Upper lobe of left lung (tissue), 6 donors: Measurements from ENCODE around the gene TRIOBP. TPM values are rescaled to one million over a fixed set of nuclear protein-coding genes. Genes with fewer than 3 reads are reported as not detected.

Experiments
- ATAC-seq, 2 donors: fragments of 200-7000 bp; cut with Tn5 transposase; one replicate each; pipeline ENCODE4 v1.9.1; 2022; ENCODE audit warnings: mild to moderate bottlenecking in 2 of 2, moderate library complexity in 2 of 2; ENCODE audit not compliant: low FRiP score in 2 of 2
- DNase-seq, 2 donors: peaks; one replicate each; pipeline ENCODE4 v3.0.0-alpha.2; 2019 to 2020
- H3K27ac ChIP-seq, 4 donors: fragments of 200-600 bp; sonication (generic); one replicate each; pipeline ENCODE4 v1.5.1; 2016 to 2019
- H3K27me3 ChIP-seq, 4 donors: fragments of 200-600 bp; sonication (generic); one replicate each; pipeline ENCODE4 v1.5.1; 2017 to 2019
- H3K36me3 ChIP-seq, 4 donors: fragments of 200-600 bp; sonication (generic); one replicate each; pipeline ENCODE4 v1.5.1; 2016 to 2019
- H3K4me1 ChIP-seq, 4 donors: fragments of 200-600 bp; sonication (generic); one replicate each; pipeline ENCODE4 v1.5.1; 2018 to 2019
- H3K4me3 ChIP-seq, 4 donors: fragments of 200-600 bp; sonication (generic); one replicate each; pipeline ENCODE4 v1.5.1; 2017 to 2019; ENCODE audit warnings: mild to moderate bottlenecking in 2 of 4, moderate library complexity in 1 of 4
- H3K9me3 ChIP-seq, 4 donors: fragments of 200-600 bp; sonication (generic); one replicate each; pipeline ENCODE4 v1.5.1; 2018 to 2019
- CTCF ChIP-seq, 6 experiments: fragments of 450-650 bp in 4 of 6; fragments of 200-600 bp in 2 of 6; sonication (generic) in 2 of 6; IDR thresholded peaks; one replicate each; pipeline ENCODE4 v1.5.1; 2016 to 2019; ENCODE audit warnings: antibody characterized with exemption in 6 of 6
- EP300 ChIP-seq, 4 donors: sonication (generic); formaldehyde crosslinking; IDR thresholded peaks; one replicate each; pipeline ENCODE4 v1.5.1; 2017; ENCODE audit warnings: antibody characterized with exemption in 4 of 4, control low read depth in 2 of 4
- POLR2A ChIP-seq, 4 donors: fragments of 450-650 bp; IDR thresholded peaks; one replicate each; pipeline ENCODE4 v1.5.1; 2016 to 2017; ENCODE audit warnings: antibody characterized with exemption in 4 of 4, mild to moderate bottlenecking in 2 of 4
- POLR2AphosphoS5 ChIP-seq, 2 donors: sonication (generic); formaldehyde crosslinking; IDR thresholded peaks; one replicate each; pipeline ENCODE4 v1.5.1; 2017; ENCODE audit warnings: antibody characterized with exemption in 2 of 2
- WGBS, 2 donors: methylation state at CpG; one replicate each; pipeline ENCODE4 v1.1.5; 2017 to 2018; 5-methylcytosine and 5-hydroxymethylcytosine counted together
- total RNA-seq, 6 donors: library from RNA; depleted of rRNA in 4 of 6; stranded (reverse); fragments of >200 nt in 4 of 6; gene quantifications; one replicate each; pipeline versions ENCODE4 v1.1.0 to v1.2.1, GENCODE V29; 2016 to 2021
- donor health status: DM: no; HTN: no; CAD: no; lungs with moderate emphysema.
- donor health status: DM: no; HTN: yes; CAD: no; lungs with severe emphysema.

TRIOBP gene
- total RNA-seq, 6 donors from 2014 or later = 76.5 to 151 (median 113) TPM

GRCh38 chr22:37672206-37672919, 24.5 kb upstream of the TRIOBP start:
- 63% methylated on average over 15 of the region's 15 CpGs for WGBS, 2 donors
- peaks cover 28 to 42% (median 38%) of the 10 kb centered on the region in 4 donors for H3K4me1 ChIP-seq

GRCh38 chr22:37672920-37673455, 23.9 kb upstream of the TRIOBP start:
- H3K4me3 ChIP-seq = no peak overlapping the region
- ATAC-seq (no peak), DNase-seq (no peak)
- no peaks in the 10 kb centered on the region for H3K9me3 ChIP-seq
- peaks cover 0 to 4% (median 0%) of the 10 kb centered on the region in 4 donors for H3K36me3 ChIP-seq
- H3K27ac ChIP-seq = peak overlapping the region in 2 of 4 donors; percentile 34 to 95
- no peak for TF ChIP-seq POLR2A (IDR thresholded peaks at IDR 0.05)
- no peak for TF ChIP-seq EP300 (IDR thresholded peaks at IDR 0.05)
- no peak for TF ChIP-seq POLR2AphosphoS5 (IDR thresholded peaks at IDR 0.05)
- TF ChIP-seq CTCF (IDR thresholded peaks at IDR 0.05) = no peak
- 69 to 78% methylated on average over 3 to 10 of the region's 11 CpGs for WGBS, 2 donors
- H3K27me3 ChIP-seq = no peaks in the 10 kb centered on the region
- H3K4me1 ChIP-seq = peaks cover 34 to 48% (median 40%) of the 10 kb centered on the region in 4 donors

More at GRCh38 chr22:37672206-37672919, 24.5 kb upstream of the TRIOBP start:
- Histone ChIP-seq H3K4me3 (no peak overlapping the region), H3K27me3 (no peaks in the 10 kb centered on the region), H3K36me3 (no peaks in the 10 kb centered on the region), H3K27ac (peak overlapping the region in 1 of 4 donors; percentile 95), H3K9me3 (no peaks in the 10 kb centered on the region)
- DNase-seq = no peak
- no peak for TF ChIP-seq CTCF (IDR thresholded peaks at IDR 0.05)
- no peak for TF ChIP-seq POLR2A (IDR thresholded peaks at IDR 0.05)
- no peak for TF ChIP-seq POLR2AphosphoS5 (IDR thresholded peaks at IDR 0.05)
- TF ChIP-seq EP300 (IDR thresholded peaks at IDR 0.05) = no peak
- no peak for ATAC-seq

- Histone ChIP-seq H3K4me1 (peaks cover 38 to 54% (median 45%) of the 10 kb centered on the region in 4 donors), H3K27me3 (no peaks in the 10 kb centered on the region), H3K27ac (peak overlapping the region; percentile 87 to 97 (median 94)), H3K9me3 (no peaks in the 10 kb centered on the region), H3K36me3 (peaks cover 0 to 15% (median 5%) of the 10 kb centered on the region in 4 donors), H3K4me3 (no peak overlapping the region)
- DNase-seq = no peak
- ATAC-seq = no peak
- WGBS, 2 donors = 83 to 90% methylated on average over 12 of the region's 12 CpGs
- TF ChIP-seq POLR2AphosphoS5 (IDR thresholded peaks at IDR 0.05) = no peak
- no peak for TF ChIP-seq POLR2A (IDR thresholded peaks at IDR 0.05)
- TF ChIP-seq CTCF (IDR thresholded peaks at IDR 0.05) = no peak
- TF ChIP-seq EP300 (IDR thresholded peaks at IDR 0.05) = no peak
These were observed 22.6 kb upstream of the TRIOBP start for GRCh38 chr22:37674248-37674647.

- Histone ChIP-seq H3K4me1 (peaks cover 38 to 54% (median 45%) of the 10 kb centered on the region in 4 donors), H3K27ac (peak within 1 kb of the TSS; percentile 87 to 97 (median 94)), H3K27me3 (no peaks in the 10 kb centered on the region), H3K36me3 (peaks cover 0 to 24% (median 13%) of the 10 kb centered on the region in 4 donors), H3K4me3 (peak within 1 kb of the TSS; percentile 50 to 66 (median 57)), H3K9me3 (no peaks in the 10 kb centered on the region)
- 10 to 12% methylated on average over 16 to 32 of the region's 34 CpGs for WGBS, 2 donors
- TF ChIP-seq EP300 (IDR thresholded peaks at IDR 0.05) (peak in 1 of 4 donors; percentile 57), POLR2AphosphoS5 (IDR thresholded peaks at IDR 0.05) (peak; percentile 69 to 72), POLR2A (IDR thresholded peaks at IDR 0.05) (peak in 3 of 4 donors; percentile 30 to 52 (median 45)), CTCF (IDR thresholded peaks at IDR 0.05) (peak in 2 of 6 experiments; percentile 25 to 37)
- DNase-seq (peak; percentile 94 to 97), ATAC-seq (peak; percentile 86 to 91)
These were observed 21.6 kb upstream of the TRIOBP start, which contains the start of gene LGALS1 for GRCh38 chr22:37674951-37675929. TSS of gene LGALS1 (plus strand) at chr22:37675636. CDS start at chr22:37675703, 67 bp downstream.
